MM.1S (cell line): ENCODE results near the gene LMCD1.

Experiments used
- DNase-seq: peaks from one replicate; pipeline ENCODE4 v3.0.0-alpha.2; 2015
- H2AFZ ChIP-seq: fragments of 300-600 bp; sonication (generic); 2 replicates; pipeline ENCODE4 v1.6.0; 2016; ENCODE audit warnings: antibody characterized with exemption, low read length
- H3F3A ChIP-seq: fragments of 300-600 bp; sonication (generic); 2 replicates; pipeline ENCODE4 v1.6.1; 2016; ENCODE audit warnings: mild to moderate bottlenecking, antibody characterized with exemption, low read length, moderate library complexity, mixed read lengths; ENCODE audit not compliant: insufficient read depth
- H3K27ac ChIP-seq: fragments of 300-600 bp; sonication (generic); 2 replicates; pipeline ENCODE4 v1.5.1; 2016; ENCODE audit warnings: mild to moderate bottlenecking, low read length
- H3K27me3 ChIP-seq: fragments of 300-600 bp; sonication (generic); replicated peaks from 2 replicates; pipeline ENCODE4 v1.6.0; 2016; ENCODE audit warnings: low read length; ENCODE audit not compliant: insufficient read depth
- H3K36me3 ChIP-seq: fragments of 300-600 bp; sonication (generic); replicated peaks from 2 replicates; pipeline ENCODE4 v1.6.1; 2016; ENCODE audit warnings: mild to moderate bottlenecking, low read length, mixed read lengths; ENCODE audit not compliant: insufficient read depth
- H3K4me1 ChIP-seq: fragments of 300-600 bp; sonication (generic); 2 replicates; pipeline ENCODE4 v1.6.1; 2016; ENCODE audit warnings: low read length, mixed read lengths
- H3K4me2 ChIP-seq: fragments of 300-600 bp; sonication (generic); 2 replicates; pipeline ENCODE4 v1.6.0; 2016; ENCODE audit warnings: low read depth, low read length
- H3K4me3 ChIP-seq: fragments of 300-600 bp; sonication (generic); 2 replicates; pipeline ENCODE4 v1.5.1; 2016; ENCODE audit warnings: low read length, mixed read lengths
- H3K79me2 ChIP-seq: fragments of 300-600 bp; sonication (generic); 2 replicates; pipeline ENCODE4 v1.6.1; 2016; ENCODE audit warnings: mixed run types, low read length, mixed read lengths
- H3K9ac ChIP-seq: fragments of 300-600 bp; sonication (generic); 2 replicates; pipeline ENCODE4 v1.6.1; 2016; ENCODE audit warnings: low read length, mixed read lengths
- H3K9me2 ChIP-seq: fragments of 300-600 bp; sonication (generic); replicated peaks from 2 replicates; pipeline ENCODE4 v1.6.1; 2016; ENCODE audit warnings: mild to moderate bottlenecking, low read length, mixed read lengths; ENCODE audit not compliant: insufficient read depth
- H3K9me3 ChIP-seq: fragments of 300-600 bp; sonication (generic); replicated peaks from 2 replicates; pipeline ENCODE4 v1.6.1; 2016; ENCODE audit warnings: mild to moderate bottlenecking, low read length, mixed read lengths; ENCODE audit not compliant: insufficient read depth
- H4K20me1 ChIP-seq: fragments of 300-600 bp; sonication (generic); 2 replicates; pipeline ENCODE4 v1.6.1; 2016; ENCODE audit warnings: mild to moderate bottlenecking, low read length, moderate library complexity, mixed read lengths; ENCODE audit not compliant: insufficient read depth
- CTCF ChIP-seq: fragments of 300-600 bp; sonication (generic); IDR thresholded peaks from 2 replicates; pipeline ENCODE4 v1.5.1; 2016; ENCODE audit warnings: antibody characterized with exemption, low read length, mixed read lengths
- EZH2 ChIP-seq: fragments of 300-600 bp; sonication (generic); optimal IDR thresholded peaks from 2 replicates; pipeline ENCODE3; 2017; ENCODE audit warnings: low read depth, mild to moderate bottlenecking, antibody characterized with exemption, low read length, mixed read lengths
- EZH2phosphoT487 ChIP-seq: fragments of 300-600 bp; sonication (generic); IDR thresholded peaks from 2 replicates; pipeline ENCODE4 v1.6.1; 2018; ENCODE audit warnings: antibody characterized with exemption, low read length

LMCD1 gene

GRCh38 chr3:8604006-8604405 is 102.4 kb downstream of the LMCD1 start:
- Histone ChIP-seq H3K4me3 (no peak overlapping the region), H3K9me3 (no peaks in the 10 kb centered on the region), H2AFZ (no peak overlapping the region), H3K4me1 (no peaks in the 10 kb centered on the region), H3K27ac (no peak overlapping the region), H3K79me2 (no peaks in the 10 kb centered on the region), H3K27me3 (no peaks in the 10 kb centered on the region), H3K4me2 (no peak overlapping the region), H3K9ac (no peak overlapping the region), H4K20me1 (no peaks in the 10 kb centered on the region), H3K9me2 (no peaks in the 10 kb centered on the region), H3K36me3 (no peaks in the 10 kb centered on the region), H3F3A (no peaks in the 10 kb centered on the region)
- no peak for TF ChIP-seq EZH2
- TF ChIP-seq CTCF, result no peak
- DNase-seq, result no peak

GRCh38 chr3:8604988-8605387 is 103.4 kb downstream of the LMCD1 start:
- no peaks in the 10 kb centered on the region for H3K4me1 ChIP-seq
- no peak overlapping the region for H3K4me3 ChIP-seq
- DNase-seq, result no peak
- no peaks in the 10 kb centered on the region for H4K20me1 ChIP-seq
- H2AFZ ChIP-seq, result no peak overlapping the region
- H3K9ac ChIP-seq, result no peak overlapping the region
- H3K9me3 ChIP-seq, result no peaks in the 10 kb centered on the region
- TF ChIP-seq EZH2phosphoT487 (no peak), EZH2 (no peak), CTCF (no peak)
- H3K36me3 ChIP-seq, result no peaks in the 10 kb centered on the region
- no peak overlapping the region for H3K27ac ChIP-seq
- no peaks in the 10 kb centered on the region for H3F3A ChIP-seq
- H3K79me2 ChIP-seq, result no peaks in the 10 kb centered on the region
- no peaks in the 10 kb centered on the region for H3K27me3 ChIP-seq
- H3K9me2 ChIP-seq, result no peaks in the 10 kb centered on the region
- H3K4me2 ChIP-seq, result no peak overlapping the region

- no peak for DNase-seq
- Histone ChIP-seq H3K4me1 (no peaks in the 10 kb centered on the region), H4K20me1 (no peaks in the 10 kb centered on the region), H3K4me2 (no peak overlapping the region), H3K27me3 (no peaks in the 10 kb centered on the region), H3K9me3 (no peaks in the 10 kb centered on the region), H3F3A (no peaks in the 10 kb centered on the region), H3K9ac (no peak overlapping the region), H3K9me2 (no peaks in the 10 kb centered on the region), H3K27ac (no peak overlapping the region), H3K79me2 (no peaks in the 10 kb centered on the region), H3K36me3 (no peaks in the 10 kb centered on the region), H3K4me3 (no peak overlapping the region), H2AFZ (no peak overlapping the region)
- TF ChIP-seq CTCF, result no peak
- no peak for TF ChIP-seq EZH2phosphoT487
- no peak for TF ChIP-seq EZH2
Measured at GRCh38 chr3:8606701-8607231, 105.1 kb downstream of the LMCD1 start.
